SK-N-SH (cell line): ENCODE results near the gene FYTTD1. TPM values are rescaled to one million over a fixed set of nuclear protein-coding genes. Genes with fewer than 3 reads are reported as not detected.
A peak's percentile ranks its signal among the peaks of the same experiment; 100 is the strongest.

Experiments
- CTCF ChIA-PET: fragments of 300-600, 350-600 bp; formaldehyde crosslinking; extraction: SDS; loops from one replicate; lab custom pipeline; 2021; lab: Yijun Ruan, JAX
- POLR2A ChIA-PET: fragments of 350-600 bp; sonication (Branson Sonifier 250); formaldehyde crosslinking; extraction: SDS; loops from one replicate; lab custom pipeline; 2020; ENCODE audit warnings: antibody characterized with exemption, inconsistent platforms; lab: Yijun Ruan, JAX
- DNase-seq: peaks from one replicate; pipeline ENCODE4 v3.0.0; 2012
- H2AFZ ChIP-seq: fragments of 200-600 bp; sonication (generic); 2 replicates; pipeline ENCODE4 v1.8.1; 2016; ENCODE audit warnings: antibody characterized with exemption, mild to moderate bottlenecking, low read depth
- H3F3A ChIP-seq: fragments of 200-600 bp; sonication (generic); replicated peaks from 2 replicates; pipeline ENCODE3; 2016; ENCODE audit warnings: antibody characterized with exemption, mild to moderate bottlenecking; ENCODE audit not compliant: insufficient read depth
- H3K27ac ChIP-seq, 2 experiments: fragments of 200-500 bp in 1 of 2; fragments of 200-600 bp in 1 of 2; sonication (Bioruptor generic) in 1 of 2; sonication (generic), shearing (Covaris generic) in 1 of 2; 2 replicates each; pipeline versions ENCODE4 v1.5.1 to v1.6.1; 2014 to 2016; ENCODE audit warnings: low read depth in 2 of 2, inconsistent platforms in 1 of 2, low read length in 1 of 2, mild to moderate bottlenecking in 1 of 2, mixed read lengths in 1 of 2
- H3K27me3 ChIP-seq: fragments of 200-600 bp; sonication (generic), shearing (Covaris generic); 2 replicates; pipeline ENCODE4 v1.6.1; 2016; ENCODE audit warnings: mixed run types; ENCODE audit not compliant: insufficient read depth
- H3K36me3 ChIP-seq, 2 experiments: fragments of 200-500 bp in 1 of 2; fragments of 200-600 bp in 1 of 2; sonication (Bioruptor generic) in 1 of 2; sonication (generic) in 1 of 2; replicated peaks in 1 of 2; 2 replicates each; pipeline versions ENCODE3 to v1.5.1; 2014 to 2016; ENCODE audit warnings: low read length in 1 of 2, mild to moderate bottlenecking in 1 of 2; ENCODE audit not compliant: insufficient read depth in 2 of 2, control insufficient read depth in 1 of 2
- H3K4me1 ChIP-seq, 2 experiments: fragments of 200-500 bp in 1 of 2; fragments of 200-600 bp in 1 of 2; sonication (Bioruptor generic) in 1 of 2; sonication (generic), shearing (Covaris generic) in 1 of 2; 2 replicates each; pipeline versions ENCODE4 v1.5.1 to v1.6.1; 2014 to 2016; ENCODE audit warnings: low read depth in 1 of 2, low read length in 1 of 2, mixed run types in 1 of 2; ENCODE audit not compliant: insufficient read depth in 2 of 2, control insufficient read depth in 1 of 2
- H3K4me2 ChIP-seq: fragments of 200-600 bp; sonication (generic), shearing (Covaris generic); 2 replicates; pipeline ENCODE4 v1.6.1; 2017; ENCODE audit warnings: mixed run types
- H3K4me3 ChIP-seq, 2 experiments: fragments of 200-500 bp in 1 of 2; fragments of 200-600 bp in 1 of 2; sonication (Bioruptor generic) in 1 of 2; sonication (generic), shearing (Covaris generic) in 1 of 2; 2 replicates each; pipeline versions ENCODE4 v1.5.1 to v1.8.1; 2014 to 2016; ENCODE audit warnings: low read depth in 2 of 2, inconsistent platforms in 1 of 2, low read length in 1 of 2, mild to moderate bottlenecking in 1 of 2, mixed read lengths in 1 of 2, moderate library complexity in 1 of 2
- H3K79me2 ChIP-seq: fragments of 200-600 bp; sonication (generic); 2 replicates; pipeline ENCODE4 v1.8.1; 2017; ENCODE audit warnings: mild to moderate bottlenecking; ENCODE audit not compliant: insufficient read depth
- H3K9ac ChIP-seq: fragments of 200-600 bp; sonication (generic); 2 replicates; pipeline ENCODE4 v1.6.1; 2017; ENCODE audit warnings: mixed run types
- H3K9me2 ChIP-seq: fragments of 200-600 bp; sonication (generic); 2 replicates; pipeline ENCODE4 v1.6.1; 2017; ENCODE audit warnings: mixed run types
- H3K9me3 ChIP-seq: fragments of 200-600 bp; sonication (generic); 2 replicates; pipeline ENCODE4 v1.6.1; 2017; ENCODE audit warnings: mixed run types, mild to moderate bottlenecking, moderate library complexity
- H4K20me1 ChIP-seq: fragments of 200-600 bp; sonication (generic); 2 replicates; pipeline ENCODE4 v1.6.1; 2017; ENCODE audit warnings: mild to moderate bottlenecking, mixed run types; ENCODE audit not compliant: insufficient read depth
- ELF1 ChIP-seq: IDR thresholded peaks from 2 replicates; pipeline ENCODE4 v1.4.0; 2012
- EP300 ChIP-seq, 2 experiments: IDR thresholded peaks; 2 replicates each; pipeline versions ENCODE4 v1.4.0 to v1.6.1; 2012; ENCODE audit warnings: borderline replicate concordance in 1 of 2, low read depth in 1 of 2, low read length in 1 of 2
- FOSL2 ChIP-seq: IDR thresholded peaks from 2 replicates; pipeline ENCODE4 v1.4.0; 2012; ENCODE audit warnings: low read depth, mild to moderate bottlenecking, moderate library complexity, borderline replicate concordance
- GATA2 ChIP-seq: sonication (generic); formaldehyde crosslinking; IDR thresholded peaks from 2 replicates; pipeline ENCODE4 v1.5.0; 2020; ENCODE audit warnings: mild to moderate bottlenecking, missing genetic modification reagents
- JUND ChIP-seq: IDR thresholded peaks from 2 replicates; pipeline ENCODE4 v1.4.0; 2012
- MAX ChIP-seq: IDR thresholded peaks from 2 replicates; pipeline ENCODE4 v1.4.0; 2012; ENCODE audit warnings: low read depth
- MEF2A ChIP-seq: IDR thresholded peaks from 2 replicates; pipeline ENCODE4 v1.4.0; 2012; ENCODE audit warnings: low read depth, borderline replicate concordance
- MXI1 ChIP-seq: IDR thresholded peaks from 2 replicates; pipeline ENCODE4 v1.6.1; 2012; ENCODE audit warnings: mild to moderate bottlenecking, low read depth, low read length, improper control_type of control experiment
- NFIC ChIP-seq: IDR thresholded peaks from 2 replicates; pipeline ENCODE4 v1.4.0; 2012; ENCODE audit warnings: borderline replicate concordance
- NRF1 ChIP-seq: IDR thresholded peaks from 2 replicates; pipeline ENCODE4 v1.6.1; 2012; ENCODE audit warnings: low read depth, mild to moderate bottlenecking, low read length
- PBX3 ChIP-seq: IDR thresholded peaks from 2 replicates; pipeline ENCODE4; 2012
- POLR2AphosphoS5 ChIP-seq: IDR thresholded peaks from 2 replicates; pipeline ENCODE4 v1.6.1; 2012; ENCODE audit warnings: low read depth, low read length
- RCOR1 ChIP-seq: fragments of 150-350 bp; IDR thresholded peaks from 2 replicates; pipeline ENCODE4 v1.6.1; 2017; ENCODE audit warnings: antibody characterized with exemption, low read length
- RXRA ChIP-seq: IDR thresholded peaks from 2 replicates; pipeline ENCODE4 v1.4.0; 2012; ENCODE audit warnings: low read depth, mild to moderate bottlenecking, borderline replicate concordance
- SIN3A ChIP-seq: IDR thresholded peaks from 2 replicates; pipeline ENCODE4 v1.6.1; 2012; ENCODE audit warnings: low read depth, mild to moderate bottlenecking, low read length, moderate library complexity, borderline replicate concordance
- TCF12 ChIP-seq: IDR thresholded peaks from 2 replicates; pipeline ENCODE4 v1.4.0; 2012
- TEAD4 ChIP-seq: IDR thresholded peaks from 2 replicates; pipeline ENCODE4 v1.4.0; 2012; ENCODE audit warnings: mild to moderate bottlenecking, borderline replicate concordance; ENCODE audit not compliant: insufficient read depth
- USF2 ChIP-seq: fragments of 150-350 bp; IDR thresholded peaks from 2 replicates; pipeline ENCODE4 v1.6.1; 2017; ENCODE audit warnings: antibody characterized with exemption, low read length, low read depth, borderline replicate concordance
- YY1 ChIP-seq: IDR thresholded peaks from 2 replicates; pipeline ENCODE4 v1.4.0; 2012; ENCODE audit warnings: low read depth, mild to moderate bottlenecking
- whole genome bisulfite sequencing: methylation state at CpG from one replicate; pipeline ENCODE4 v1.1.6; 2017; ENCODE audit warnings: low lambda C conversion rate; 5-methylcytosine and 5-hydroxymethylcytosine counted together
- polyA plus RNA-seq, 3 experiments: library from polyadenylated mRNA; depleted of rRNA; stranded (reverse); fragments of >200 nt; gene quantifications; 2 replicates each; pipeline ENCODE4 v1.2.3, GENCODE V29; 2012

The FYTTD1 gene
- polyA plus RNA-seq, 1 of the 3 experiments (the other 2 are of a cell fraction), result 14.7 TPM

- TF ChIP-seq RXRA, result no peak
- TF ChIP-seq MXI1, result no peak
- no peak for TF ChIP-seq GATA2 (CRISPR knock-in tag)
- TF ChIP-seq ELF1, result no peak
- TF ChIP-seq USF2, result no peak
- TF ChIP-seq RCOR1, result no peak
- no peak for TF ChIP-seq TEAD4
- TF ChIP-seq SIN3A, result no peak
- no peak for TF ChIP-seq MAX
- no peak for TF ChIP-seq POLR2AphosphoS5
- no peak for TF ChIP-seq NFIC
- TF ChIP-seq YY1, result no peak
- no peak for TF ChIP-seq NRF1
Measured at GRCh38 chr3:197714251-197714650, 35.4 kb upstream of the FYTTD1 start (continued).

- no peaks in the 10 kb centered on the region for H3F3A ChIP-seq
- no peaks in the 10 kb centered on the region for H4K20me1 ChIP-seq
- WGBS, result 54% methylated on average over 8 of the region's 8 CpGs
- H3K9me3 ChIP-seq, result peaks cover 4% of the 10 kb centered on the region; the same call in 1 of the 2 replicates
- TF ChIP-seq TCF12, result peak; percentile 36; the same call in 1 of the 2 replicates
- TF ChIP-seq JUND, result peak; percentile 76
- peak; percentile 92 for TF ChIP-seq FOSL2
- TF ChIP-seq MAX, result peak; percentile 47; the same call in 1 of the 2 replicates
- no peak for TF ChIP-seq YY1
- TF ChIP-seq PBX3, result no peak
- TF ChIP-seq RCOR1, result no peak
- TF ChIP-seq POLR2AphosphoS5, result 0 out of 2 replicates have a peak, but pooled peaks have one; percentile 19
- no peak; a peak in 1 of 4 replicates for TF ChIP-seq EP300 (IDR thresholded peaks at IDR 0.05; ENCODE audit: borderline replicate concordance in 1 of 2, low read depth in 1 of 2, low read length in 1 of 2)
- TF ChIP-seq ELF1, result no peak
- TF ChIP-seq SIN3A, result no peak
- TF ChIP-seq MEF2A, result no peak
- peak overlapping the region; percentile 42; the same call in 1 of the 2 replicates for H3K9ac ChIP-seq
- no peak for DNase-seq
- H3K36me3 ChIP-seq, result peaks cover 0 to 4% of the 10 kb centered on the region in 2 experiments
- no peaks in the 10 kb centered on the region for H3K9me2 ChIP-seq
- H3K4me1 ChIP-seq, result peaks cover 0 to 7% of the 10 kb centered on the region in 2 experiments; a peak in 1 of 4 replicates
- CTCF ChIA-PET, result interaction anchor here (1.0 to 1.1 kb wide), 2 partner anchors 10 to 120 kb away, joined by 3 read pairs; no protein-coding TSS in a partner anchor
- H3K27ac ChIP-seq, result peak overlapping the region in 1 of 2 experiments; percentile 85; a peak in 2 of 4 replicates
- H3K4me2 ChIP-seq, result no peak overlapping the region
- H3K79me2 ChIP-seq, result peaks cover 34% of the 10 kb centered on the region; the same call in 1 of the 2 replicates
- H2AFZ ChIP-seq, result no peak overlapping the region
- H3K4me3 ChIP-seq, result no peak overlapping the region
- POLR2A ChIA-PET, result no interaction called here
- H3K27me3 ChIP-seq, result no peaks in the 10 kb centered on the region
Measured at GRCh38 chr3:197718891-197719290, 30.8 kb upstream of the FYTTD1 start.
